ENCODE measurements around the gene PYGO2.

DNA sequence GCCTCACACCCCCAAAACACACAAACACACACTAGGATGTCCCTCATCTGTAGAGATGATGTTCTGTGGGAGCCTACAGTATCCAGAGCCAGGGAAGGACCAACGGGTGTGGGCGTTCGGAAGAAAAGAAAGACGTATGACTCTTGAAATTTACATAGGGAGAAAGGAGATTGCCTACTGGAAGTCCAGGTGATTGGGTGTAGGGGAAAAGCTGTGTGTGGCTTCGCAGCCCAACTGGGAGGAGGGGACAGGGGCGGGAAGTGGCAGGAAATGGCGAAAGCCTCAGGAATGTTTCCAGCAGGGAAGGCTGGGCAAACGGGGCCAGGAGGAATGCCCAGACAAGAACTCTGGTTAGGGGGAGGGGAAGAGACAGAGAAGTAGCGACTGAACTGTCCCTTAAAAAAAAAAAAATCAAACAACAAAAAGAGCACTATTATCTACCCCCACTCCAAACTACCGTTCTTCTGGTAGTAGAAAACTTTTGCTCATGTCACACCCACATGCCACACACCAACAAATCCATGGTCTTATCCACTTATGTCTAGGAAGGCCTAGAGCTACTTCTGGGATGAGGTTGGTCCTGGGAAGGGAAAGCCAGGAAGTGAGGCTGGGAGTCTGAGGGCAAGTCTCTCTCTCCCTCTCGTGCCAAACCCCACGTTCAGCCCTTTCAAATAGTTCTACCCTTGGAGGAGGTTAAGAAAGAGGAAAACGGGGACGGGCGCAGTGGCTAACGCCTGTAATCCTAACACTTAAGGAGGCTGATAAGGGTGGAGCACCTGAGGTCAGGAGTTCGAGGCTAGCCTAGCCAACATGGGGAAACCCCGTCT lies 11.1 kb upstream of the PYGO2 start:
- no peak for TF ChIP-seq CBFB (CRISPR knock-in tag; IDR thresholded peaks at IDR 0.05; ENCODE audit: low read depth)
- TF ChIP-seq, protein P1, sequence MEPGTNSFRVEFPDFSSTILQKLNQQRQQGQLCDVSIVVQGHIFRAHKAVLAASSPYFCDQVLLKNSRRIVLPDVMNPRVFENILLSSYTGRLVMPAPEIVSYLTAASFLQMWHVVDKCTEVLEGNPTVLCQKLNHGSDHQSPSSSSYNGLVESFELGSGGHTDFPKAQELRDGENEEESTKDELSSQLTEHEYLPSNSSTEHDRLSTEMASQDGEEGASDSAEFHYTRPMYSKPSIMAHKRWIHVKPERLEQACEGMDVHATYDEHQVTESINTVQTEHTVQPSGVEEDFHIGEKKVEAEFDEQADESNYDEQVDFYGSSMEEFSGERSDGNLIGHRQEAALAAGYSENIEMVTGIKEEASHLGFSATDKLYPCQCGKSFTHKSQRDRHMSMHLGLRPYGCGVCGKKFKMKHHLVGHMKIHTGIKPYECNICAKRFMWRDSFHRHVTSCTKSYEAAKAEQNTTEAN (CRISPR knock-in tag; IDR thresholded peaks at IDR 0.05): no peak
- TF ChIP-seq, protein P2, sequence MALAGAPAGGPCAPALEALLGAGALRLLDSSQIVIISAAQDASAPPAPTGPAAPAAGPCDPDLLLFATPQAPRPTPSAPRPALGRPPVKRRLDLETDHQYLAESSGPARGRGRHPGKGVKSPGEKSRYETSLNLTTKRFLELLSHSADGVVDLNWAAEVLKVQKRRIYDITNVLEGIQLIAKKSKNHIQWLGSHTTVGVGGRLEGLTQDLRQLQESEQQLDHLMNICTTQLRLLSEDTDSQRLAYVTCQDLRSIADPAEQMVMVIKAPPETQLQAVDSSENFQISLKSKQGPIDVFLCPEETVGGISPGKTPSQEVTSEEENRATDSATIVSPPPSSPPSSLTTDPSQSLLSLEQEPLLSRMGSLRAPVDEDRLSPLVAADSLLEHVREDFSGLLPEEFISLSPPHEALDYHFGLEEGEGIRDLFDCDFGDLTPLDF (CRISPR knock-in tag; IDR thresholded peaks at IDR 0.05): no peak
- TF ChIP-seq CREM (CRISPR knock-in tag; IDR thresholded peaks at IDR 0.05): no peak
- TF ChIP-seq, protein P3, sequence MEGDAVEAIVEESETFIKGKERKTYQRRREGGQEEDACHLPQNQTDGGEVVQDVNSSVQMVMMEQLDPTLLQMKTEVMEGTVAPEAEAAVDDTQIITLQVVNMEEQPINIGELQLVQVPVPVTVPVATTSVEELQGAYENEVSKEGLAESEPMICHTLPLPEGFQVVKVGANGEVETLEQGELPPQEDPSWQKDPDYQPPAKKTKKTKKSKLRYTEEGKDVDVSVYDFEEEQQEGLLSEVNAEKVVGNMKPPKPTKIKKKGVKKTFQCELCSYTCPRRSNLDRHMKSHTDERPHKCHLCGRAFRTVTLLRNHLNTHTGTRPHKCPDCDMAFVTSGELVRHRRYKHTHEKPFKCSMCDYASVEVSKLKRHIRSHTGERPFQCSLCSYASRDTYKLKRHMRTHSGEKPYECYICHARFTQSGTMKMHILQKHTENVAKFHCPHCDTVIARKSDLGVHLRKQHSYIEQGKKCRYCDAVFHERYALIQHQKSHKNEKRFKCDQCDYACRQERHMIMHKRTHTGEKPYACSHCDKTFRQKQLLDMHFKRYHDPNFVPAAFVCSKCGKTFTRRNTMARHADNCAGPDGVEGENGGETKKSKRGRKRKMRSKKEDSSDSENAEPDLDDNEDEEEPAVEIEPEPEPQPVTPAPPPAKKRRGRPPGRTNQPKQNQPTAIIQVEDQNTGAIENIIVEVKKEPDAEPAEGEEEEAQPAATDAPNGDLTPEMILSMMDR (IDR thresholded peaks at IDR 0.05): no peak
- no peak for TF ChIP-seq KAT7 (CRISPR knock-in tag; IDR thresholded peaks at IDR 0.05; ENCODE audit: borderline replicate concordance)
- TF ChIP-seq ZNF263 (CRISPR knock-in tag; IDR thresholded peaks at IDR 0.05; ENCODE audit: low read depth): no peak
- TF ChIP-seq, protein P4, sequence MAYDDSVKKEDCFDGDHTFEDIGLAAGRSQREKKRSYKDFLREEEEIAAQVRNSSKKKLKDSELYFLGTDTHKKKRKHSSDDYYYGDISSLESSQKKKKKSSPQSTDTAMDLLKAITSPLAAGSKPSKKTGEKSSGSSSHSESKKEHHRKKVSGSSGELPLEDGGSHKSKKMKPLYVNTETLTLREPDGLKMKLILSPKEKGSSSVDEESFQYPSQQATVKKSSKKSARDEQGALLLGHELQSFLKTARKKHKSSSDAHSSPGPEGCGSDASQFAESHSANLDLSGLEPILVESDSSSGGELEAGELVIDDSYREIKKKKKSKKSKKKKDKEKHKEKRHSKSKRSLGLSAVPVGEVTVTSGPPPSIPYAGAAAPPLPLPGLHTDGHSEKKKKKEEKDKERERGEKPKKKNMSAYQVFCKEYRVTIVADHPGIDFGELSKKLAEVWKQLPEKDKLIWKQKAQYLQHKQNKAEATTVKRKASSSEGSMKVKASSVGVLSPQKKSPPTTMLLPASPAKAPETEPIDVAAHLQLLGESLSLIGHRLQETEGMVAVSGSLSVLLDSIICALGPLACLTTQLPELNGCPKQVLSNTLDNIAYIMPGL (CRISPR knock-in tag; IDR thresholded peaks at IDR 0.05): no peak
- TF ChIP-seq TCF7 (CRISPR knock-in tag; IDR thresholded peaks at IDR 0.05; ENCODE audit: low read depth): no peak
- peak; percentile 81 for TF ChIP-seq ETV6 (CRISPR knock-in tag; IDR thresholded peaks at IDR 0.05)
- TF ChIP-seq, protein P5, sequence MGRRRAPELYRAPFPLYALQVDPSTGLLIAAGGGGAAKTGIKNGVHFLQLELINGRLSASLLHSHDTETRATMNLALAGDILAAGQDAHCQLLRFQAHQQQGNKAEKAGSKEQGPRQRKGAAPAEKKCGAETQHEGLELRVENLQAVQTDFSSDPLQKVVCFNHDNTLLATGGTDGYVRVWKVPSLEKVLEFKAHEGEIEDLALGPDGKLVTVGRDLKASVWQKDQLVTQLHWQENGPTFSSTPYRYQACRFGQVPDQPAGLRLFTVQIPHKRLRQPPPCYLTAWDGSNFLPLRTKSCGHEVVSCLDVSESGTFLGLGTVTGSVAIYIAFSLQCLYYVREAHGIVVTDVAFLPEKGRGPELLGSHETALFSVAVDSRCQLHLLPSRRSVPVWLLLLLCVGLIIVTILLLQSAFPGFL (CRISPR knock-in tag; IDR thresholded peaks at IDR 0.05; ENCODE audit: borderline replicate concordance): no peak
- no peak for TF ChIP-seq ELF4 (CRISPR knock-in tag; IDR thresholded peaks at IDR 0.05; ENCODE audit: low read depth)

Data from WTC11 (cell line).